IPS-NIHi7 (cell line): ENCODE measurements around the gene HSPB7.

Experiments
- DNase-seq: peaks from one replicate; pipeline ENCODE4 v3.0.0; 2012; ENCODE audit warnings: mixed read lengths; ENCODE audit errors: extremely low spot score

Gene HSPB7

DNA sequence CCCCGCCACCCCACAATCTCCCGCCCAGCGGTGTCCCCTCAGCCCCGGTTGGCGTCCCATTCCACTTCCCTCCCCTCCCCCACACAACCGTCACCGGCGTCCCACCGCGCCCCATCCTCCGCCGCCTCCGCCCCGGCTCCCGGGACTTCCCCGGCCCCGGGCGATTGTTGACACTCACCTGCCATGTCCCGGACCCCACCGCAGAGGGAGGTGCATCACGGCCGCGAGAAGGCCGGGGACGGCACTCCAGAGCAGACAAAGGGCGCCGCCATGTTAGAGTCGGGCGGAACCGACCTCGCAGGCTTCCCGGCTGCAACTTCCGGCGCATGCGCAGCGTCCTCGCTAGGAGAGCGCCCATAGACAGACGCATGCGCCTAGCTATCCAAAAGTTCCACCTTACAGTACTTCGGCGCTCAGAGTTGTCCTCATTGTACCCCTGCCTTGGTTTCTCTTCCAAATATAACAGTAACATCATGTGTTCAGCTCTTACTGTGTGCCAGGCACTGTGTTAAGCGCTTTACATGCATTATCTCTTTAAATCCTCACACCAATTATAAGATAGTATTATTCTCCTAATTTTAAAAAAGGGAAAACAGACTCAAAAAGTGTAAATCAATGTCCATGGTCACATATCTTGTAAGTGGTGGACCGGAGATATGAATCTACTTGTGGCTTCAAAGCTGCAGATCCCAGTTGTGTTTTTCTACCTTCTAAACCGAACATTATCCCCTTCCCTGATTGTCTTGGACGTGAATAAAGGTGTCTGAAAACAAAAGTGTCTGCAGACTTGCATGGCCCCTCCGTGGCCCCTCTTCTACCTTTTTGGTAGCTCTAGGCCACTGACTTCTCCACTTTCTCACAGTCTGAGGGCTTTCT, 41.8 kb downstream of the HSPB7 start, which contains the start of gene ZBTB17:
ZBTB17 (minus strand) TSS at position 297 of the 876 bp plus-strand sequence. CDS start 27,606 bp downstream, outside the sequence.
- DNase-seq = peak; percentile 97

DNA sequence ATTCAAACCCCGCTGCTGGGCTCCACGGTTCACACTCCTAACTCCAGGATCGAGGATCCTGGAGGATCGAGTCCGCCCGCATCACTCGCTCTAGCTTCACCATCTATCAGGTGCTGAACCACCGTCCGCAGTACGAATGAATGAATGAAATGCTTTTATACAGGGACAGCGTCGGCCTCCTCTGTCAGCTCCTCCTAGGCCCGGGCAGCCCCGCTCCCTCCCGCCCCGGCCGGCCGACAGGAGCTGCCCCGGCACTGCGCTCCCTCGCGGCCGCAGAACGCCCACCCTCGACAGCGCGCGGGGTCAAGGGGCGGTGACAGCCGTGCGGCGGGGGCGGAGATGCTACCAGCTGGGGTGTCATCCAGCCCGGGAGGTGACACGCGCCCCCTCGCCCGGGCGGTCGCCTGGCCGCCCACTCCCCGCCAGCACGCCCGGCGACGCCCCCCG, 42.5 kb downstream of the HSPB7 start:
- peak; percentile 88 for DNase-seq

DNA sequence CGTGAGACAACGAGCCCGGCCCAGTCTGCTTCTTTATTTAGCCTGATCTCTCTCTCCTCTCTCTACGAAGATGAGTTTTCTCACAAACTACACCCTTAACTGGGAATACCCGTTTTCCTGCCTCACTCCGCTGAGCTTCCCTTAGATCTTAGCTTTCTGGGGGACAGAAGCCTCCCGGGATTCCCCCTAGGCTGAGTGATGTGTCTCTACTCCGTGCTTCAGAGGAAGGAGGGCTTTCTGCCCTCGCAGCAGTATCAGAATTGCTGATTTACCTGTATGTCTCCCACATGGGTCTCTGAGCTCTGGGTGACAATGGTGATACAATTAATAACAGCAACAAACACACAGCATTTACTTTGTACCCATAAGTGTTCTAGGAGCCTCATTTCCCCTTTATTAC, 43.0 kb downstream of the HSPB7 start:
- no peak for DNase-seq

DNA sequence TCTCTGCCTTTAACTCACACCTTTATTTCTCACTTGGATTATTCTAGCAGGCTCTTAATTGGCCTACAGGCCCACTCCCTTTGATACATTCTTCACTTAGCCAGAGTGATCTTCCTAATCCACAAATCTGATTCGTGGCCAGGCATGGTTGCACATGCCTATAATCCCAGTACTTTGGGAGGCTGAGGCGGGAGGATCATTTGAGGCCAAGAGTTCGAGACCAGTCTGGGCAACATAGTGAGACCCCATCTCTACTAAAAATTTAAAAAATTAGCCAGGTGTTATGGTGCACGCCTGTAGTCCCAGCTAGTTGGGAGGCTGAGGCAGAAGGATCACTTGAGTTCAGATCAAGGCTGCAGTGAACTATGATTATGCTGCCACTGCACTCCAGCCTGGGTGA, 44.1 kb downstream of the HSPB7 start:
- DNase-seq = no peak

DNA sequence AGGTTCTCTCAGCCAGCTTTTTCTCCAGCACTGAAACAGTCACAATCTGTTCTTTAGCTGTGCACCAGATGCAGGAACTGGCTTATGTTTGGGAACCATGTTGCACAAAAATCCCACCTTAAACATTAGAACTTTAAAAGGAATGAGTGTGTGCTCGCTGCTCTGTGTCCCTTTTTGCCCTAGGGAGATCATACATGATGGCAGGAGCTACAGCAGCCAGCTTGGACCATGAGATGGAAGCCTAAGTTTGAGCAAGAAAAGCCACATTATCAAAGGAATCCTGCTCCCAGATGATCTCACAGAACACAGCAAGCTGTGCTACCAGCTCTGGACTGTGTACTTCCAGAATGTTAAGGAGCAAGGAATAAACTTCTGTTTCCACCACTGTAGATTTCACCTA, 45.4 kb downstream of the HSPB7 start:
- no peak for DNase-seq

GRCh38 chr1:15970911-15971310, 46.9 kb downstream of the HSPB7 start:
- DNase-seq = no peak

DNA sequence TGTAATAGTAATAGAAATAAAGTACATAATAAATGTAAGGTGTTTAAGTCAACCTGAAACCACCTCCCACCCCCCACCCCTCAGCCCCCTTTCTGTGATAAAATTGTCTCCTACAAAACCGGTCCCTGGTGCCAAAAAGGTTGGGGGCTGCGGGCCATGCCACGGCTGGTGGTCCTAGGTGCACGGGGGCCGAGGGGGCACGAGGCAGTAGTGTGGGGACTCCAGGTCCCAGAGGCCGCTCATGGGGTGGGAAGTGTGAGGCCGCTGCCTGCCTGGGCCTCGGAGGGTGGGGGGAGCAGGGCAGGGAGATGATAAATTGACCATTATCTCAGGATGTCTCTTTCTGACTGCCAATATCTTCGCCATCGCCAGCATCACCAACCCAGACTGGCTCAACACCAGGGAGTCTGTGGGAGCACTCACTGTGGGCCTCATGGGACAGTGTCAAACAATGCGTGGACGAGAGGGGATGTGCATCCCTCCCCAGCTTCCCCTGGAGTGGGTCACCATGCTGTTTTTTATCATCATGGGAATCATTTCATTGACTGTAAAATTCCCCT, 48.4 kb downstream of the HSPB7 start:
- no peak for DNase-seq

DNA sequence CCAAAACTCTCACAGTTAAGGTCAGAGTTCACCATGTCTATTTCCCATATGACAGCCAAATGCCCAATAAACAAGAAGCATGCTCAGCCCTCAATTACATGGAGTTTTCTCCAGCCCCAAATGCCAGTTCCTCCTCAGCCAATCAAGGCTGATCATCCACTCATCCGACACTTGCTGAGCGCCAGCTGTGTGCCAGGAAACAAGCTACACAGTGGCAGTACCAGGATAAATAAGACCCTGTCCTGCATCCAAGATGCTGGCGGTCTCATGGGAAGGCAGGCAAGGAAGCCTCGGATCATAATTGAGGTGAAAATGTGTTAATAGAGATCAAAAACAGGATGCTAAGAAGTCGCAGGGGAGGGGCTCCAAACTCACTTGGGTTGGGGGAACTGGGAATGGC, 49.7 kb downstream of the HSPB7 start:
- no peak for DNase-seq

DNA sequence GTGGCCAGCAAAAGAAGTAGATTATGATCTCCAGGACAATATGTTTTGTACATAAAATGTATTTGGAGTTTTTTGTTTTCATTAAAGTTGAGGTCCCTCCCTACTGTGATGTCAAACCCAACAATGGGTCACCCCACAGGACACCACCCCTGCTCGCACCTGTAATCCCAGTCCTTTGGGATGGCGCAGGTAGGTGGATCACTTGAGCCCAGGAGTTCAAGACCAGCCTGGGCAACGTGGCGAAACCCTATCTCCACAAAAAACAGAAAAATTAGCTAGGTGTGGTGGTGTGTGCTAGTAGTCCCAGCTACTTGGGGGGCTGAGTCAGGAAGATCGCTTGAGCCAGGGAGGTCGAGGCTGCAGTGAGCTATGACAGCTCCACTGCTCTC, 50.9 kb downstream of the HSPB7 start:
- no peak for DNase-seq

DNA sequence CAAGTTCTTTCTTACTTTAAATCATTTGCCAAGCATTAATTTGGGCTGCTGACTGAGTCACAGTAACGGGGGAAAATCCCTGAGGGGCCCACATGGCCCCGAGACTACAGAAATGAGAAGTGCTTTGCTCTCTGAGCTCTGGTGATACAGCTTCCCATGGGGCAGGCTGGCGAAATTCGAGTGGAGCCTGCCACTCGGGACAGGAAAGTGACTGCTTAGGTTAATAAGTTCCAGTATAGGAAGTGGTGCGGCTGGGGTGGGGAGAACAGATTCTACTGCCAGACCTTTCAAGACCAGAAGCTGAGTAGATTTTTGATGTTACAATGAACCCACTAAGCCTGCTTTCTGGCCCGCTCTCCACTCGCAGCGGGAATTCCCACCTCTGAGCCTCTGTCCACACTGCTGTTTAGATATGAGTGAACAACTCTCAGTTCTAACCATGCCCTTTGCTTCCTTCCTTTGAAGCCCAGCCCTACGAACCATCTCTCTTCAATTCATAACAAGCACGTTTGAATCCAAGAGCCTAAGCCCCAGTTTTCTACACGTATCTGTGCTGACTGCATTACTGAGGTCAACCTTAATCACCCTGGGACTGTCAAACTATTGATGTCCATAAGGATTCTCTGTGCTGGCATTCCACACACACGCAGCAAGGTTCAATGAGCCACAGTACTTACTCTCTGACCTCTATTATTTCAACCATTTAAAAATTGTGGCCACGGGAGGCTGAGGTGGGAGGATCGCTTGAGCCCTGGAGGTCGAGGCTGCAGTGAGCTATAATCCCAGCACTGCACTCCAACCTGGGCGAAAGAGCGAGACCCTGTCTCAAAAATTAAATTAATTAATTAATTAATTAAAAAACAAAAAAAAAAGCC, 51.5 kb downstream of the HSPB7 start:
- no peak for DNase-seq

DNA sequence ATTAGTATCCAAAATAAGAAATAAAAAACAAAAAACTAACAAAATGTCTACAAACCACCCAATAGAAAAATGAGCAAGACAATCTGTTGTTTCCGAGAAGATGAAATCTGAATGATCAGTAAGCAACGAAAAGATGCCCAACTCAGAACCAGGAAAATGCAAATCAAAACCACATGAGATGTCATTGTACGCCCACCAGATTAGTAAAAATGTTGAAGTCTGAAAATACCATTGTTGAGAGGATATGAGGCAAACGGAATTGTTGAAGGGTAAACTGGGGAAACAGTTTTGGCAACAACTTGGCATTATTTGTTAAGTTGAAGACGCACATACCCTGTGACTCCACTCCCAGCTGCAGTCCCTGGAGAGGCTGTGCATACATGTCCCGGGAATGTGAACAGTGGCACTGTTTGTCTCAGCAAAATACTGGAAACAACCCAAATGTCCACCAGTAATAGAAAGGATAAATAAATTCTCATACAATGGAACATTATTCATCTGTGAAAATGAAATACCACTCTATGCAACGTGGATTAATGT, 52.5 kb downstream of the HSPB7 start:
- no peak for DNase-seq
